HPDE6-E6E7 (cell line): ENCODE results near the gene PLAA.
"Not testable (repeated sequence)": the region's sequence is repeated elsewhere in the genome, so short reads cannot be mapped to it uniquely, and the experiment has no call there.

Source experiments
- DNase-seq: peaks from one replicate; pipeline ENCODE4 v3.0.0; 2011; ENCODE audit warnings: missing footprints; ENCODE audit errors: extremely low spot score

PLAA gene

GRCh38 chr9:26935847-26936246, 11.2 kb downstream of the PLAA start:
- no peak for DNase-seq

GRCh38 chr9:26928902-26929495, 18.0 kb downstream of the PLAA start:
- no peak for DNase-seq

- DNase-seq: no peak
Observed at GRCh38 chr9:26925609-26926008, 21.4 kb downstream of the PLAA start.

- no peak for DNase-seq
Observed at GRCh38 chr9:26919698-26920097, 27.3 kb downstream of the PLAA start.

GRCh38 chr9:26913138-26913668, 33.8 kb downstream of the PLAA start:
- DNase-seq: no peak

- no peak for DNase-seq
Observed at GRCh38 chr9:26904671-26905070, 42.4 kb downstream of the PLAA start.

- no peak for DNase-seq
Observed at GRCh38 chr9:26904070-26904469, 43.0 kb downstream of the PLAA start.

GRCh38 chr9:26893030-26893676, 53.9 kb downstream of the PLAA start:
- no peak for DNase-seq

- peak; percentile 88 for DNase-seq
Observed at GRCh38 chr9:26892251-26893029, 54.6 kb downstream of the PLAA start, which contains the start of gene CAAP1. TSS of gene CAAP1 (minus strand) at chr9:26892802. CDS start at chr9:26892715, 87 bp downstream.

- no peak for DNase-seq
Observed at GRCh38 chr9:26891726-26892125, 55.3 kb downstream of the PLAA start.

GRCh38 chr9:26888271-26888670, 58.8 kb downstream of the PLAA start:
- no peak for DNase-seq

- DNase-seq: no peak
Observed at GRCh38 chr9:26882154-26882553, 64.9 kb downstream of the PLAA start.

- DNase-seq: no peak
Observed at GRCh38 chr9:26880262-26880661, 66.8 kb downstream of the PLAA start.

- DNase-seq: not testable (repeated sequence)
Observed at GRCh38 chr9:26875155-26875554, 71.9 kb downstream of the PLAA start.

- DNase-seq: no peak
Observed at GRCh38 chr9:26870292-26870691, 76.8 kb downstream of the PLAA start.

- no peak for DNase-seq
Observed at GRCh38 chr9:26863074-26863473, 84.0 kb downstream of the PLAA start.

- peak; percentile 48 for DNase-seq
Observed at GRCh38 chr9:26856413-26857032, 90.5 kb downstream of the PLAA start.
